ENCODE data around the gene EPHB3. TPM values are rescaled to one million over a fixed set of nuclear protein-coding genes. Genes with fewer than 3 reads are reported as not detected.
"Not testable (repeated sequence)": the region's sequence is repeated elsewhere in the genome, so short reads cannot be mapped to it uniquely, and the experiment has no call there.

The EPHB3 gene
- total RNA-seq, 1 donor from 2014 or later, result 1.6 TPM

DNA sequence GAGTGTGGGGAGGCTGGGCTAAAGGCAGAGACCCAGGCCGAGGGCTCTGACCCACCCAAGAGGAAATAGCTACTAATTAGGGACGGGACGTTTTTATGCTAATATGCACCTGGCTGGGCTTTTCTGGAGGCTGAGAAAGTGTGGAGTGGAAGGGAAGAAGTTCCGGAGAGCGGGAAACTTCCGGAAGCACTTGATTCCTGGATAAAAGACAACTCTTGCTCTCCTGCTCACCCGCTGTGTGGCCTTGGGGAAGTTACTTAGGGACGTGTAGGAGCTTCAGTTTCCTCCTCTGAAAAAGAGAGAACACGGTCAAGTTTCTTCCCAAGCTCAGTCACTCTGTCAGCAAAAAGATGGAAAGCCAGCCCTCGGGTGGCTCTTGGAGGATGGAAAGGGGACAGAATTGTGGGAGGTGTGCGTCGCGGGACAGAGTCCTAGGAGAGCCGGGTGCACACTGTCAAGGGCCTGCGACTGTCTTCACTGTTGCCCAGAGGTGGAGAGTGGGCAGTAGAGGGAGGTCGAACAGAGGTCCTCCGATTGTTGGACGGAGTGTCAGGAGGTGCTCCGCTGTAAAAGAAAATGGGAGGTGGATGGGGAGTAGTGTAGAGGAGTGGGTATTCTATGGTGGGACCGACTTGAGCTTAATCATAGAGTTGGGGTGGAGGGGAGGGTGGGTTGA lies 43.2 kb downstream of the EPHB3 start:
- ATAC-seq (peak; percentile 10), DNase-seq (no peak)
- intact Hi-C loops (cut with micrococcal nuclease), result no loop called here

DNA sequence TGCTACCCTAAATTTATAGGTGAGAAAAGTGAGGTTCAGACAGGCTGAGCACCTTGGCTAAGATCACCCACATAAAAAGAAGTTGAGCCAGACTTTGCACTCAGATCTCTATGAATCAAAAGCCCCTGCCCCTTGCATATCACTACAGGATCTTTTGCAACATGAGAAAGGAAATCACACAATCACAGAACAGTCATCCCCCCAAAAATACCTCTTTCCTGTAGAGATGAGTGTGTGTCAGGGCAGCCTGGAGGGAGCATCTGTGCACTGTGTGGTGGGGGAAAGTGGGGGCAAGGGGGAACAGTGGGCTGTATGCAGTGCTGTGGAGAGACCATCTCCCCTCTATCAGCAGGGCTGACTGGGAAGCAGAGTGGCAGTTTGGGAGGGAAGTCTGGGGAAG lies 46.6 kb downstream of the EPHB3 start:
- intact Hi-C loops (cut with micrococcal nuclease), result no loop called here
- ATAC-seq (no peak), DNase-seq (no peak)

DNA sequence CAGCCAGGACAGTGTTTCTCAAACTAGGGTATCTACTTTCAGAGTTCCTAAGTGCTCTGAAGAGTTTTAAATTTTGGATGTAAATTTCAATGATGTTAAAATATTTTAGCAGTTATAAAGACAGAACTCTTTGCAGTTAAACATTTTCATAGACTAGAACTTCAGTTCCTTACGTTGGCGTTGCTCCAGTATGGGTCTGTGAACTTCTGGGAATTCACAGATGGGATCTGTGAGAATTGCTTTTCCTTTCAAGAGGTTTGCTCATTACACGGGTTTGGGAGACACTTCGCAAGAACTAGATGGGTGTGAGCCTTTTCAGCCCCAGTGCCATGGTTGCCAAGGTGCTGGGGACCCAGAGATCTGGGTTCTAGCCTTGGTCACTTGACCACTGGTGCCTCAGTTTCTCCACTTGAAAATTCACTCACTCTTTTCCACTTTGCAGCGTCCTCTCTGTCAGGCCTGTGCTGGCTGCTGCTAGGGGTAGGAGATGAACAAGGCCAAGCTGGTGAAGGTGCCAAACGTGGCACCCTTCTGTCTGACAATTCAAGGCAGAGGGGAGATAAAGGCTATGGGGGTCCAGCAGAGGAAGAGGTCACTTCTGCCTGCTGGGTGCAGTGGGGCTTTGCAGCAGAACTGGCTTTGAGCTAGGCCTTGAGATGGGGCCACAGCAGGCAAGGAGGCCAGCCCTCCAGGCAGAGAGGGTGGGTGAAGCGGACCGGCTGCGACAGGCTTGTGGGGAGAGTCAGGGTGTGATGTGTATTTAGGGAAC lies 48.1 kb downstream of the EPHB3 start:
- DNase-seq (no peak), ATAC-seq (no peak)
- intact Hi-C loops (cut with micrococcal nuclease), result no loop called here

DNA sequence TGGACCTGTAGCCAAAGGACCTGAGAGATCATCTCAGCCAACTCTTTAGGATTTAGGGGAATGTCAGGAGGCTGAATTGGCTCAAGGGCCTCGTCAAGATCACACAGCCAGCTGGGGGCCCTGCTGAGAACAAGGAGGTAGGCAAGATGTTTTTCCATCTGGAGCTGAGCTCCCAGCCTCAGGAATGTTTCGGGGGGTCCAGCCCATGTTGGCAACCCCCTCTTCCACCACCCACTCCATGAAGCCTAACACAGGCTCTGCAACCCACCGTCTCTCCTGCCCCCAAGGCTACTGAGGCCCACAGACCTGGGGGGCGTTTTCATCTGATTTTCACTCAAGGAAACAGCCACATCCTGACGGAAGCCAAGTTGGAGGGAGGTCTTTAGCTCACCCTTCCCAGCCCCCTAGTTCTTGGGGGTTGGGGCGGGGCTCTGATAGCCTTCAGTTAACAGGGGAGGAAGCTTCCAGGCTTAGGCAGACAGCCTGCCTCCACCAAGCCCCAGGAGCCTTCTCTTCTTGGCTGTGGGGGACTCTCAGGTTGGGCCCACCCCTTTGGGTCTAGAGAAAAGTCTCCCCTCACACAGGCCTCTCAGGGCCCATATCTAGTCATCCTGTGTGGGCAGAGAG lies 48.8 kb downstream of the EPHB3 start:
- DNase-seq (no peak), ATAC-seq (no peak)
- intact Hi-C loops (cut with micrococcal nuclease), result no loop called here

DNA sequence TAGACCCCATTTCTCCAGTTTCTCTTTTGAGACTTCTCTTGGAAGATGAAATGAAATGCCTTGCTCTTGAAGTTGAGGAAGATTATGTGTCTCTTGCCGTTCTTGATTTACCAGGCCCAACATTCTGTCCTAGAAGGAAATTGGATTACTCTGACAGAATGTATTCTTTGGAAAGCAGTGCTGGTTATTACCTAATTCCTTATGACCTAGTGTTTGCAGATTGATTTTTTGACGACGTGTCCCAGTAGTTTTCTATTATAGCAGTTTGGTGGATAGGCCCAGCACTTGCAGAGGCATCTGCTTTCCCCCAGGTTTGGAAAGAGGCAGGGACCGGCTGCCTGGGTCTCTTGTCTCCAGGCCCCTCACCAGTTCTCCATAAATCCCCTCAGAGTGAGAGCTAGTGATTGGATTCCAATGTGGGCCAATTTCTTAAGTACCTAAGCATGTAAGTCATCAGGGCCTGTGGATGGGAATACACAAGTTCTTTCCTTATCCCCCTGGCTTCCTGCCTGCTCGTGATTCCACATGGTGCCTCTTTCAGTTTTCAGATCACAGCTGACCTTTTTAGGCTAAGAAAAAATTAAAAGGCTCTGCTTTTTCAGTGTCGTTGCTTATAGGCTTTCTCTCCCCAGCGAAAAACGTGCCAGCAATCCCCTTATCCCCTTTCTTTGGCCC lies 50.2 kb downstream of the EPHB3 start:
- ATAC-seq (no peak), DNase-seq (no peak)
- intact Hi-C loops (cut with micrococcal nuclease), result no loop called here

DNA sequence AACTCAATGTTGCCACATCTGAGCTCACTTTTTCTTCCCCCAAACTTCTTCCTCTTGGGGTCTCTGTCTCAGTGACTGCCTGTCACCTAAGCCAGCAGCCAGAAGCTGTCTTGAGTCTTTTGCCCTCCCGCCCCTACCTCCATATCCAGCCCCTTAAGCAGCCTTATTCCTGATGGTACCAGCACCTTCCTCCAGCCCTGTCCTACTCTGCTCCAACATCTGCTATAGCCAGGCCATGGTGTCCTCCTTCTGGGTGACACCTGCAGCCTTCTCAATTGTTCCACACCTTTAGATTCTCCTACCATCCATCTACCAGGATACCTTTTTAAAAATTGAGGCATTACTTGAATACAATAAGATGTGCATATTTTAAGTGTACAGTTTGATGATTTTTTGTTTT lies 53.8 kb downstream of the EPHB3 start:
- no peak for ATAC-seq
- intact Hi-C loops (cut with micrococcal nuclease), result no loop called here
- DNase-seq, result no peak

DNA sequence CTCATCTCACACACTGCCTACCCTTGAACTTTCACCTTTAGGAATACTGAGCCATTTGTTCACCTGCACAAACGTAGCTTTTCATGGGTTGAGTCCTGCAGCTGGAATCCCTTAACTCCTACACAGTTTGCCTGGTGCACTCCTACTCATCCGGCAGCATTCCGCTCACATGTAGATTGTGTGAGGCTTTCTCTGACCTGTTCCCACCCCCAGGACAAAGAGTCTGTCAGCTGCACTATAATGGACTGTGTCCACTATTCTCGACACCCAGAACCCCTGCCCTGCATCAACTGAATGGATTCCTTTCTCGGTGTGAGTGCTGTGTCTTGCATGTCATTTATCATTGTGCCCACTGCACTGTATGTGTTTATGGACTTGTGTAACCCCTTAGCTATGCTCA lies 54.9 kb downstream of the EPHB3 start:
- no peak for ATAC-seq
- DNase-seq, result no peak
- intact Hi-C loops (cut with micrococcal nuclease), result no loop called here

DNA sequence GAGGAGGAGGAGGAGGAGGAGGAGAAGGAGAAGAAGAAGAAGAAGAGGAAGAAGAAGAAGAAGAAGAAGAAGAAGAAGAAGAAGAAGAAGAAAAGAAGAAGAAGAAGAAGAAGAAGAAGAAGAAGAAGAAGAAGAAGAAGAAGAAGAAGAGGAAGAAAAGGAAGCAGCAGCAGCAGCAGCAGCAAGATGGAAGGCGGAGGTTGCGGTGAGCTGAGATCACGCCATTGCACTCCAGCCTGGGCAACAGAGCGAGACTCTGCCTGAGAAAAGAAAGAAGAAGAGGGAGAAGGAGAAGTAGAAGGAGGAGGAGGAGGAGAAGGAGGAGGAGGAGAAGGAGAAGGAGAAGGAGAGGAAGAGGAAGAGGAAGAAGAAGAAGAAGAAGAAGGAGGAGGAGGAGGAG lies 55.7 kb downstream of the EPHB3 start:
- DNase-seq; intact Hi-C loops (cut with micrococcal nuclease); ATAC-seq: not testable (repeated sequence)

DNA sequence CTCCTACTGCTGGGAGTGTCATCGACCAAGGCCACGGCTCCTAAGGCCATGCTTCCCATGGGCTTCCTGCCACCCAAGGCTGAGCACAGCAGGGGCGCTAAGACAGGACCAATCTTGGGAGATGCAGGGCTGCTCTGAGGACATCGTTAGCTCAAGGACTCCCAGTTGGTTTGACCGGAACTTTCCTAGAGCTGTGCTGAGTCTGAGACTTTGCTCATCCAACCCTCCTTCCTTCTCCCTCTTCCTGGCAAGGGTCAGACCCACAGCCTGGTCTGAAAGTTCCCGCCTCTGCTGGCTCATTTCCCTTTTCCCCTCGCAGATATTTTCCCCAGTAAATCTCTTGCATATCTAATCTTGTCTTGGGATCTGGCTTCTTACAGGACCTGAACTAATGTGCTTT lies 57.2 kb downstream of the EPHB3 start:
- peak; percentile 66 for ATAC-seq
- DNase-seq, result no peak
- intact Hi-C loops (cut with micrococcal nuclease), result no loop called here

DNA sequence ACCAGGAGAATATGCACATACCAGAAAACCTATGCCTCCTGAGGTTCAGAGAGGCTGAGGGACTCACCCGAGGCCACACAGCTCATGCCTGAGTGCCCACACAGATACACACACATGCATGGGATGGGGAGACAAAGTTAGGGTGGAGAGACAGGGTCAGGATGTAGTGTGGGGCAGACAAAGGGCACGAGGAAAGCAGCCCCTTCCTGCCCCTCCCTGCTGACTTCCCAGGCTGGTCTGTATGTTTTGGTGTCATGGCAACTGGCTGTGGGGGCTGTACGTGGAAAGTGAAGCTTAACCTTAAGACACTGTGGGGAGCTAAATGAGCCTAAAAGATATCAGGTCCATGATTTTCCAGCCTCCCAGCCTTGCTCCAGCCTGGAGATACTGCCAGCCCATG lies 57.8 kb downstream of the EPHB3 start:
- intact Hi-C loops (cut with micrococcal nuclease), result no loop called here
- DNase-seq, result no peak
- peak; percentile 72 for ATAC-seq

DNA sequence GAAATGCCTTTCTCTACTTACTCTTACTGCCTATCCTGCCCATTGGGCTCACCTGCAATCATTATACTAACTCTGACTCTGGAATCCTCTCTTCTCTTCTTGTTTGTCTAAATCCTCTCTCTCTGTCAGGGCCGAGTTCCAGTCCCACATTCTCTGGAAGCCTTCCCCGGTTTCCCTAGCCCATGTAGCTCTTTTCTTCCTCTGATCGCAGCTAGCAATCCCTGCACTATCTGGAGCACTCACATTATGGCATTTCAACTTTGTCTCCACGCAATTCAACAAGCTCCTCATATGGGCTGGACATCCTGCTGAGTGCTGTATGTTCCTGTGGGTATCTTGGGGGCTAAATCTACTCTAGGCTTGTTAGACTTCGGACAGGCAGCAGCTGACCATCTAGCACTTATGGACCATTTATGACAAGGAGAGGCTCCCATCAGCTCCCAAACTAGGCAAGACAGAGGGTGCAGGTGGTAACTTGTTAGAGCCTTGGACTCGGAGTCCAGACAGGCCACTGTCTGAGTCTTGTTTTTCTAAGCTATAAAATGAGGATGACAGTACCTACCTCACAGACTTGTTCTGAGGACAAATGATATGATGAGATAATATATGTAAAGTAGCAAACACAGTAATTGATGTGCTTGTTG lies 58.3 kb downstream of the EPHB3 start:
- intact Hi-C loops (cut with micrococcal nuclease), result no loop called here
- ATAC-seq, result peak; percentile 12
- DNase-seq, result no peak

DNA sequence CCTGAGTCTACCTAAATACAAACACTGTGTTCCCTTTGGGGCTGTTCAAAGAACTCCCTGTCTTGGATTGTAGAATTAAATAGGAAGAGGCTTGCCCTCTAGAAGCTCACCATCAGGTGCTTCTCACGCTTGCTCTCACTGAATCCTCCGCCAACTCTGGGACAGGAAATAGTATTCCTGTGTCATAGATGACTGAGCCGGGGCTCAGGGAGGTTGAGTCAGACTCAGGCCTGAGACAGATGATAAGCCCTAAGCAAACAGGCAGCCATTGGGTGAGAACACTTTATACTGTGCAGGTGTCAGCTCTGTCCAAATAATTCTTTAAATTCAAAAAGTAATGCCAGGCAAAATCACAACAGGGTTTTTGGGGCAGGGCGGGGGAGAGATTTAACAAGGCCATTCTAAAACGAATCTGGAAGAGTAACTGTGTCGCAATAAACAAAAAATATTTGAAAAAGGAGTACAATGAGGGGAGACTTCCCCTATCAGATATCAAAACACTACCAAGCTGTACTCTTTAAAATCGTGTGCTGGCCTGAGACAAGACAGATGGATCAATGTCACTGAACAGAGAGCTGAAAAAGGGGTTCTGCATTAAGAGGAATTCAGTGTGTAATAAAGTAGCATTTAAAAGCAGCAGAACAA lies 59.0 kb downstream of the EPHB3 start:
- no peak for ATAC-seq
- intact Hi-C loops (cut with micrococcal nuclease), result no loop called here
- no peak for DNase-seq

DNA sequence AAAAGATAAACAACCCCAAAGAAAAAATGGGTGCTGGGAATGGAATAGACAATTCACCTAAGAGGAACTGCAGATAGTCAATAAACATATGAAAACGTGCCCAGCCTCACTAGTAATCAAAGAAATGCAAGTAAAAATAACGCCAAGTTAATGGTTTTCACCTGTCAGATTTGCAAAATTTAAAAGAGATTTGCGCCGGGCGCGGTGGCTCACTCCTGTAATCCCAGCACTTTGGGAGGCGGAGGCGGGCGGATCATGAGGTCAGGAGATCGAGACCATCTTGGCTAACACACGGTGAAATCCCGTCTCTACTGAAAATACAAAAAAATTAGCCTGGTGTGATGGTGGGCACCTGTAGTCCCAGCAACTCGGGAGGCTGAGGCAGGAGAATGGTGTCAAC lies 60.6 kb downstream of the EPHB3 start:
- DNase-seq; intact Hi-C loops (cut with micrococcal nuclease); ATAC-seq: not testable (repeated sequence)

DNA sequence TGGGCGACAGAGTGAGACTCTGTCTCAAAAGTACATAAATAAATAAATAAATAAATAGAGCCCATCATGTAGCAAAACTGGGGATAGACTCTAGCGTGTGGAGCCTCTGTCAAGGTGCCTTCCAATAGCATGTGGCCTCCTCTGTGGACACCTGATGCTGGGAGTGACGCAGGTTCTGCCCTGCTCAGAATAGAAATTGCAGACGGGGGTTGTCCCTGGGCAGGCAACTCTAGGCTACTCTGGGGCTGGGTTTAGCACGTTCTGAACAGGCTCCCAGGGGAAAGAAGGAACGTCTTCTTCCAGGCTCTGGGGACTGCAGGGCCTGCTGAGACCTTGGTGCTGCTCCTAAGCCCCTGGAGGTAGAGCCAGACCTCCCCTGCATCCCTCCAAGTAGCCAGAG lies 65.3 kb downstream of the EPHB3 start:
- intact Hi-C loops (cut with micrococcal nuclease), result no loop called here

DNA sequence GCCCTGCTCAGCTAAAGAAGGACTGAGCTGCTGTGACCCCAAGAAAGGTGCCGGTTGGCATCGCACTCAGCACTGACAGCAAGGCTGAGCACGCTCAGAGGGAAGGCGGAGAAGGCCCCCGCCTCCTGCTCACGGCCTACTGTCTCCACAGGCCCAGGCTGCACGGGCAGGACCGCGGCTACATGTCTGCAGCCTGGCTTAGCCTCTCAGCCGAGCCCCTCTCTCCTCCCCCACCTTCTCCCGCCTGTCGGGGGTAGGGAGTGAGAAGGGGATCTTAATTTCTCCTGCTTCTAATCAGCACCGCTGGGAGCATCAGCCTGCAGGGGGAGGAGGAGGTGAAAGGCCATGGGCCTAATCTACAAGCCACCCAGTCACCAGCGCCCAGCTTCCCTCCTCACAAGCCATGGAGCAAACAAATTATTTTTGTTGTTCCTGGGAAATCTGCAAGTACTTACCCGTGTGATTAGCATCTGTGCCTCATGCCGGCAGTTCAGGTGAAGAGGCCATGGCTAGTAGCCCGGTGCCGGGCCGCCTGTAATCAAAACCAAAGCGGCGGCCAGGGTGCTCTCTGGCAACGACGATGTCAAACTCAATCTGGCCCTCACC lies 68.1 kb downstream of the EPHB3 start:
- intact Hi-C loops (cut with micrococcal nuclease), result no loop called here
- DNase-seq (no peak), ATAC-seq (no peak)

More for the DNA sequence above, 65.3 kb downstream of the EPHB3 start:
- ATAC-seq (peak; percentile 97), DNase-seq (peak; percentile 55)

DNA sequence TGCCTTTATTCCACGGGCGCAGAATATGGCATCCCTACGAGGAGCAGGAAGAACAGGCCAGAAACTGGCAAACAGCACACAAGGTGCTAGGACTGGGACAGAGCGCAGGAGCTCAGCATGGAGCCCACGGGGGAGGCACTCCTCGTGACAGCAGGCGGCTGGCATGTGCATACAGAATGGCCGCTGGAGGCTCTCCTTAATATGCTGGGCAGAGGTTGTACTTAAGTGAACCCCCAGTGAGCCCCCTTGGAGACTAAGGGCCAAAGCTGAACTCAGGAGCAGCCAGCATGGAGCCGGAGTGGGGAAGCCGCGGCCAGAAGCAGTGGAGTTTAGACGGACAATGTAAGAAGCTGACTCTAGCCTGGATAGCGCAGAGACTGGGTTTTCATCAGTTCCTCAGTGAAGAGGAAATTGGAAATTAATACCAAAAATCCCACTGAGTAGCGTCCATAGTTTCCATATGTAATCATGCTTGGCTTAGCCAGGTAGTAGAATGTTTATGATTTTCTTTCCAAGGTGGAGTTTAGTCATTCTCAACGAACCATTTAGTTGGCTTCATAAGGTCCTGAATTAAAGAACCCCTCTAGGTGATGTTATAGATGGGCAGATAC lies 69.4 kb downstream of the EPHB3 start:
- ATAC-seq (no peak), DNase-seq (no peak)
- intact Hi-C loops (cut with micrococcal nuclease), result no loop called here

DNA sequence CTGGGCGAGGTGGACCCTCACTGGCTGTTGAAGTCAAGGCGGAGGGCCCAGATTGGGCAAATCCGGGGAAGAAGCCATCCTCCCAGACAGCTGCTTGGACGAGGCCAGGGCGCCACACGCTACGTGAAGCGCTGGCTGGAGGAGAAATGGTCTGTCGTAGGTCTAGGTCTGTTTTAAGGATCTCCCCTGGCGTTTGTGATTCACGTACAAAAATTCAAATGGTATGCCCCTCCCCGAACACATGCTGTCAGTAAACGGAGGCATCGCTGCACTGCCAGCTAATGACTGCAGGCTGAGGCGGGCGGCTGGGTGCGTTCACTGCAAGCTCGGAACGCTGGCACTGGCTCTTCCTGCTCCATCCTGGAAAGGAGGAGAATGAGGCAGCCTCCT lies 69.9 kb downstream of the EPHB3 start:
- intact Hi-C loops (cut with micrococcal nuclease), result no loop called here
- ATAC-seq (no peak), DNase-seq (no peak)

Data from left ventricle myocardium superior (tissue), 1 donor.